Stimulated activated CD8-positive, alpha-beta memory T cell treated with anti-CD3 and anti-CD28 coated beads, Interleukin-12 subunit alpha, Interleukin-12 subunit beta, amount 100 ng/mL, for 24 hours (primary cell): ENCODE results near the gene BTN2A1.
"Not testable (repeated sequence)": the region's sequence is repeated elsewhere in the genome, so short reads cannot be mapped to it uniquely, and the experiment has no call there.

Source experiments
- DNase-seq: peaks from one replicate; pipeline ENCODE4 v3.0.0-alpha.2; 2020; ENCODE audit errors: extremely low read depth

Gene BTN2A1

DNA sequence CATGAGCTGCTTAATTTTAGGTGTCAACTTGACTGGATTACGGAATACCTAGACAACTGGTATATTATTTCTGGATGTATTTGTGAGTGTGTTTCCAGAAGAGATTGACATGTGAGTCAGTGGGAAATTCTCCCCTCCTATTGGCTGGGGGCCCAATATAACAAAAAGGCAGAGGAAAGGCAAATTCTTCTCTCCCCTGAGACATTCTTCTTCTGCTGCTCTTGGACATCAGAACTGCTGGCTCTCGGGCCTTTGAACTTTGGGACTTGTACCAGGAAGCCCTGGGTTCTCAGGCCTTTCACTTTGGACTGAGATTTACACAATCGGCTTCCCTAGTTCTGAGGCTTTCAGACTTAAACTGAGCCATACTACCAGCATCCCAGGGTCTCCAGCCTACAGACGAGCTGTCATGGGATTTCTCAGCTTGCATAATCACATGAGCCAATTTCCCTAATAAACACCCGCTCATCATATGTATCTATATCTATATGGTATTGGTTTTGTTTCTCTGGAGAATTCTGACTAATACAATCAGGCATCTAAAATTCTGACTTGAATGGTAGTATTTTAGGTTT, 25.0 kb upstream of the BTN2A1 start:
- no peak for DNase-seq

GRCh38 chr6:26433680-26434079, 24.1 kb upstream of the BTN2A1 start:
- not testable (repeated sequence) for DNase-seq

DNA sequence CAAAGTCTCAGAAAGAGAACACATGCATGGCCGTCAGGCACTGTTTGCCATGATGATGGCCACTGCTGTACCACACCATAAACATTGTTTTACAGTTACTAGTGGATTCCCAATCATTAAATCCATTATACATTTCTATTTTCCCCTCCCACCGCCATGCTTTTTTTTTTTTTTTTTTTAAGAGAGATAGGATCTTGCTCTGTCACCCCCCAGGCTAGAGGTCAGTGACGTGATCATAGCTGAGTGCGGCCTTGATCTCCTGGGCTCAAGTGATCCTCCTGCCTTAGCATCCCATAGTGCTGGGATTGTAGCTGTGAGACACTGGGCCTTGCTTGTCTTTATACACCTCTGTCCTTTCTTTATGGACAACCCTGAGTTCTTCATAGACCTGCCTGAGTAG, 21.7 kb upstream of the BTN2A1 start:
- no peak for DNase-seq

DNA sequence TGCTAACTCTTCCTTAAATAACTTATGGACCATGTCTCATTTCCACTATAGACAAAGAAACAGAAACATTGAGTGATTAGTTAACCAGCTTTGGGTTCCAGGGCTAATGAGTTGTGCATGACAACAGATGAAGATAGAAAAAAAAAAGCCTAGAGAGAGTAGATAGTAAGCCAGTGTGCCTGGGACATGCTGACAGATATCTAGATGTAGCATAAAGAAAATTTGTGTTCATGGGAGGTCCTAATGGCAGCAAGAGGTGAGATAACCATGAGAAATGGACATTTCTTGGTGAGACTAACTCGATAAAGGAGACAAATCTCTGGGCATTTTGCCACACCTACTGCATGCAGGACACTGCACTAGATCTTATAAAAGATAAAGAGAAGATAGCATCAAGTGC, 20.2 kb upstream of the BTN2A1 start:
- DNase-seq: no peak

DNA sequence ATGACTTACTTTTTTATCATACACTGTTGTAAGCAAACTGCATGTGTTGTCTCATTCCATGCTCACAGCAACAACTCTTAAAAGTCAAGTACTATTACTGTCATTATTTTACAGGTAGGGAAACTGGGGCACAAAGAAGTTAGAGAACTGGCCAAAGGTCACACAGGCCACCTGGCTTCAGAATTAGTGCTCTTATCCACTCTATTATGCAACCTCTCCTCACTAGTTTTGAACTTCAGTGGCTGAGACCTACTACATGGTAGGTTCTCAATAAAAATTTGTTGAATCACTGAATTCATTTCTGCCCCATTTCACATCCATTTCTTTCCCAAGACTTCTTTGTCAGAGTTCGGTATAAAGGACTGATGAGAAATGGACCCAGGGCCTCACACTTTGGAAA, 19.8 kb upstream of the BTN2A1 start:
- no peak for DNase-seq

GRCh38 chr6:26439151-26440125, 18.3 kb upstream of the BTN2A1 start:
- DNase-seq: no peak

GRCh38 chr6:26440977-26441358, 16.8 kb upstream of the BTN2A1 start:
- DNase-seq: no peak

DNA sequence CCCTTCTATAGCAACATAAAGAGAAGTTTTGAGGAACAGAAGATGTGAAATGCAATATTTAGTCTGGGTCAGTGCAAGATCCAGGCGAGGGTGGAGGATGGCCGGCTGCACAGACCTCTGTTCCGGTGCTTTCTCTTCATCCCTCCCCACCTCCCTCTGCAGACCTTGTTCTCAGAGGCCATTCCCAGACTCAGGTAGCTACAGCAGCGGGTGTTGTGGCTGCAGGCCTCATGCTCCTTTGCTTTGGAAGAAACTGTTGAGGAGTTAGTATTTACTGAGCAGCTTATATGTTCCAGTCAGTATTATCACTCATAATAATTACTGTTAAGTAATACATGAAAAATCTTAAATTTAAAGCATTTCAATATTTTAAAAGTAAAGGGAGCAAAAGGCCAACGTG, 15.8 kb upstream of the BTN2A1 start:
- DNase-seq: no peak

- DNase-seq: no peak
Observed at GRCh38 chr6:26445934-26446667, 11.7 kb upstream of the BTN2A1 start.

DNA sequence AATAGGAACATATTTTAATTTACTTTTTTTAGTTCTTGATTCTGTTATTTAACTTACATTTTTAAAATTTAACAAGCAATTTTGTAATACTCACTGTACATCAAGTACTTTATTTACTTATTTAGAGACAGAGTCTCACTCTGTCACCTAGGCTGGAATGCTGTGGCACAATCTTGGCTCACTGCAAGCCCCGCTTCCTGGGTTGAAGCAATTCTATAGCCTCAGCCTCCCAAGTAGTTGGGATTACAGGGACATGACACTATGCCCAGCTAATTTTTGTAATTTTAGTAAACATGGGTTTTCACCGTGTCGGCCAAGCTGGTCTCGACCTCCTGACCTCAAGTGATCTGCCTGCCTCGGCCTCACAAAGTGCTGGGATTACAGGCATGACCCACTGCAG, 10.5 kb upstream of the BTN2A1 start:
- DNase-seq: no peak

DNA sequence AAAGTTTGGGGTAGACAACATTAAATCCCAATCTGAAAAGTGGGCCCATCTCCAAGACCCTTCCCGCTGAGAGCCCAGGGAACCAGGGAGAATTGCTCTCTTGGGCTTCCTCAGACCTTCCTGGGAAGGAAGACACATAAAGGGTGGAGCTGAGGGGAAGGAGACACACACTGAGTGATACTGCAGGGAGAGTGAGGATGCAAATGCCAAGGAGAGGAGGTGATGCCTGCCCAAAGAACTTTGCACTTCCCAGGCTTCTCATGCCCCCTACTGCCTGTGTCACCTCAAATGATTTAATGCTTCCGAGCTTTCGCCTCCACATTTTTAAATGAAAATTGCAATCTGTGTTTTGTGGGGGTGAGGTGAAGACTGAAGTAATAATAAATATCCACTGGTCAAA, 7.5 kb upstream of the BTN2A1 start:
- DNase-seq: no peak

DNA sequence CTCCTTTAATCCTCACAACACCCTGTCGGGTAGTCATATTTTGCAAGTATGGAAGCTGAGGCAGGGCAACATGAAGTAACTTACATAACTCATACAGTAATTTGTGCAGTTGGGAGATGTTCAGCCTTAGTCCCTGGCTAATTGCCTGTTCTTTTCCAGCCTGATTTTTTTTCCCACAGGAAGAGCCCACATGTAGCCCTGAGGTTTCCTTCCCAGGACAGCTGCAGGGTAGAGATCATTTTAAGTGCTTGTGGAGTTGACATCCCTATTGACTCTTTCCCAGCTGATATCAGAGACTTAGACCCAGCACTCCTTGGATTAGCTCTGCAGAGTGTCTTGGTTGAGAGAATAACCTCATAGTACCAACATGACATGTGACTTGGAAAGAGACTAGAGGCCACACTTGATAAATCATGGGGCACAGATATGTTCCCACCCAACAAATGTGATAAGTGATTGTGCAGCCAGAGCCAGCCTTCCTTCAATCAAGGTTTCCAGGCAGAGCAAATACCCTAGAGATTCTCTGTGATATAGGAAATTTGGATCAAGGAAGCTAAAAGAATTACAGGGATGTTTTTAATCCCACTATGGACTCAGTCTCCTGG, 5.0 kb upstream of the BTN2A1 start:
- DNase-seq: no peak

- DNase-seq: no peak
Observed at GRCh38 chr6:26454631-26455030, 3.1 kb upstream of the BTN2A1 start.

DNA sequence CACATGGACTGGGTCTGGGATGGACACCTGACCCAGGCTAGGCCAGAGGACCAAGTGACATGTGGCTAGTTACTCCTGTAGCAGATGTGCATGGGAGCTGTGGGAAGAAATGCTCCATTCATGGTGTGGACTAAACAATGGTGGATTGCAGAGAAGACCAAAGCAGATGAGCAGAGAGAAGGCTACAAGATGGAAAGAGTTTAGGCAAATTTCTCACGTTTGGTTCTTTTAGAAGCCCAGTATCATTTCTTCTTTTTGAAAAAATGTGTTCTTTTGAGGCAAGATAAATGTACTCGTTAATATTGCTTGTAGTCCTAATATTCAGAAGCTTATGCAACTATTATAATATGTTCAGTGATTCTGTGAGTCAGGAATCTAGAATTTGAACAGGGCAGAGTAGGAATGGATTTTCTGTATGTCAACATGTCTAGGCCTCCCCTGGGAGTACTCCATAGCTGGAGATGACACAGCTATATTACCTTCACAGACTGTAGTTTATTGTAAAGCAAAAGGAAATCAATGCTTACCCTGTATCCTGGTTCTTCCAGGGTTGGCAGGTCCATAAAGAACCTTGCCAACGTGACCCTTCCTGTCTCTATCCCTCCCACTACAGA, 2.3 kb upstream of the BTN2A1 start:
- no peak for DNase-seq

- DNase-seq: no peak
Observed at GRCh38 chr6:26457264-26457805, 420 bp upstream of the BTN2A1 start.

GRCh38 chr6:26459023-26459810, 1.5 kb downstream of the BTN2A1 start:
- DNase-seq: no peak

- not testable (repeated sequence) for DNase-seq
Observed at GRCh38 chr6:26461353-26461752, 3.6 kb downstream of the BTN2A1 start.

GRCh38 chr6:26464014-26464413, 6.3 kb downstream of the BTN2A1 start:
- DNase-seq: no peak

DNA sequence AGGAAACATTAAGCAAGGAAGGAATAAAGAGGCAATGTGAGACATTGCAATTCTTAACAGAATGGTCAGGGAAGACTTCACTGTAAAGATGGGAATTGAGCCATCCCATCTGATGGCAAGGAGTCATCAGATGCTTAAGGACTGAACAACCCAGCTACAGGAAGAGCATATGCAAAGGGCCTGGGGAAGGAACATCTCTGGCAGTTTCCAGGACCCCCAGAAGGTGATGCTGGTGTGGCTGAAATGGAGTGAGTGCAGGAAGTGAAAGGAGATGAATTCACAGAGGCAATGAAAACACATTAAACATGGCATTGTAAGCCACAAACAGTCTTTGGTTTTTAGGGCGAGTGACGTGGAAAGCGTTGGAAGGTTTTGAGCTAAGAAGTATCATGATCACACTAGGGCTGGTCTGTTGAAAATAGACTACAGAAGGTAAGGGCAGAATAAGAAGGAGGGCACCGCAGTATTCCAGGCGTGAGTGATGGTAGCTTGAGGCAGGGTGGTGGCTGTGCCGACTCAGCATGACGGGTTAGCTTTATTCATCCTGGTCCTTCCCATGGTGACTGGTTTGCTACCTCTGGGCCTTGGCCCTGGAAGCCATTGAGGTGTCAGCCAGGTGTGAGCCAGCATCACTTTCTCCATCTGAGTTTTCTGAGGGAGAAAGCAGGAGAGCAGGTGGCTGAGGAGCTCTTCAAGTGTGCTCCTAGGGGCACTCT, 6.8 kb downstream of the BTN2A1 start:
- no peak for DNase-seq

- no peak for DNase-seq
Observed at GRCh38 chr6:26465776-26466175, 8.0 kb downstream of the BTN2A1 start.
